Midbrain (tissue), 1 donor: ENCODE measurements around the gene RAD50.
"Not testable (repeated sequence)": the region's sequence is repeated elsewhere in the genome, so short reads cannot be mapped to it uniquely, and the experiment has no call there.

ENCODE experiments used
- DNase-seq: peaks from one replicate; lab custom pipeline; 2025; lab: John Stamatoyannopoulos, UW

Gene RAD50

GRCh38 chr5:132629230-132629944 lies 72.6 kb downstream of the RAD50 start:
- DNase-seq, result no peak

DNA sequence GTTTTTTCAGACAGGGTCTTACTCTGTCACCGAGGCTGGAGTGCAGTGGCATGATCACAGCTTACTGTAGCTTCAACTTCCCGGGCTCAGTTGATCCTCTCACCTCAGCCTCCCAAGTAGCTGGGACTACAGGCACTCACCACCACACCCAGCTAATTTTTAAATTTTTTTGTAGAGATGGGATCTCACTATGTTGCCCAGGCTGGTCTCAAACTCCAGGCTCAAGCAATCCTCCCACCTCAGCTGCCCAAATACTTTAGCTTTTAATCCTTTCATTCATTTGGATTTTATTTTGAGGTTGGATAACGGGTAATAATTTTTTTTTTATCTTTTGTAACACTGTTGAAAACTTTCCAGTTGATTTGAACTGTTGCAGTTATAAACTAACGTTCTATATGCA lies 76.8 kb downstream of the RAD50 start:
- DNase-seq, result not testable (repeated sequence)

- no peak for DNase-seq
Measured at GRCh38 chr5:132635873-132636272, 79.1 kb downstream of the RAD50 start.

DNA sequence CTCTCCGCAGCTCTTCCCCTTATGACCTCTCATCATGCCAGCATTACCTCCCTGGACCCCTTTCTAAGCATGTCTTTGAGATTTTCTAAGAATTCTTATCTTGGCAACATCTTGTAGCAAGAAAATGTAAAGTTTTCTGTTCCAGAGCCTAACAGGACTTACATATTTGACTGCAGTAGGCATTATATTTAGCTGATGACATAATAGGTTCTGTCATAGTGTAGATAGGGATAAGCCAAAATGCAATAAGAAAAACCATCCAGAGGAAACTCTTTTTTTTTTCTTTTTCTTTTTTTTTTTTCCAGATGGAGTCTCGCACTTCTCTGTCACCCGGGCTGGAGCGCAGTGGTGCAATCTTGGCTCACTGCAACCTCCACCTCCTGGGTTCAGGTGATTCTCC lies 80.5 kb downstream of the RAD50 start:
- no peak for DNase-seq

- no peak for DNase-seq
Measured at GRCh38 chr5:132639706-132640130, 82.9 kb downstream of the RAD50 start.

DNA sequence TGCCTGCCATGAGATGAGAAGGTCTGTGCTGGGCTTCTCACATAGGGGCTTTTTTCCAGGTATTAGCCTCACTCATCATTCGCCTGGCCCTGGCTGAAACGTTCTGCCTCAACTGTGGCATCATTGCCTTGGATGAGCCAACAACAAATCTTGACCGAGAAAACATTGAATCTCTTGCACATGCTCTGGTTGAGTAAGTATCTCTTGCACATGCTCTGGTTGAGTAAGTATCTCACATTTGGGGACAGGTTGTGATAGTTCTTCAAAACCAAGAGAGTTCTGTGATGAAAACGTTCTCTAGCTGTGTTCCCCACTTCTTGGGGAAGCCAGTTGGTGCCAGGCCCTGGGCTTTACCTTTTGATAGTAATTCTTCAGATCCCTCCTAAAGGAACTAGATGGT lies 83.8 kb downstream of the RAD50 start:
- DNase-seq, result no peak

DNA sequence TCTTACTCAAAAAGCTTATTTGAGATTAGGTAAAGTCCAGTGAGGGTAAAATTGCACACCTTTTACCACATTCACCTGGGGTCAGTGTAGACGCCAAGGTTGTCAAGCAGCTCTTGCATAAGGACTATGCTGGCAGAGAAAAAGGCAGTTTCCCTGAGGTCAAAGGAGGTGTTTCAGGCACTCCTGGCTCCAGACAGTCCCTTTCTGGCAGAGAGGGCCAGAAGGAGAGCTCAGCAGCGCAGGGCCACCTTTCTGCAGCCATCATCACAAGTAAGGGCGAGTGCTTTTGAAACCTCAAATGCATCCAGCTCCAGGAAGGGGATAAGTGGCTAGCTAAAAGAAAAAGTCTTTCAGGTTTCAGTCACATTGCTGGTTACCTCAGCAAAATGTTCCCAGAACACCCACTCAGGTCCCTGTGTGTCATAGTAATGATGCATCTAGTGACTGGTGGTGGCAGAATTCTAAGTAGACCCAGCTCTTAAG lies 84.5 kb downstream of the RAD50 start:
- DNase-seq, result no peak

GRCh38 chr5:132641841-132642240 lies 85.1 kb downstream of the RAD50 start:
- no peak for DNase-seq

- no peak for DNase-seq
Measured at GRCh38 chr5:132644177-132644576, 87.4 kb downstream of the RAD50 start.

- no peak for DNase-seq
Measured at GRCh38 chr5:132646583-132647266, 89.9 kb downstream of the RAD50 start.

DNA sequence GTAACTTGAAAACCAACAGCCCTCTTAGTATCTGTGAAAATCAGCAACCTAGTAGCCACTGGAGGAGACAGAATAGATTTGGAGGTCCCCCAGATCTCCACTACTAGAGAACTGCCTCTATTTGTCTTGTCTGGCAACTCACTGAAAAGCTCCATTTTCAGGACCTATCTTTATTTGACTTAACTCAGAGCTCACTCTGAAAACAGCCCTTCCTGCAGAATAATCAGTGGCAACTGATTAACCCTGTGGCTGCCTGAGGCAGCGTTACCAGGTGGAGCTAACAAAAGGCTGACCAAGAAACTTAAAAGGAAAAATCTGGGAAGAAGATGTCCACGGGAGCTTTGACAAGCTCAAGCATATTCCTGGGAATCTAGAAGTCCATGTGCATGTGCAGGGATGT lies 90.7 kb downstream of the RAD50 start:
- no peak for DNase-seq

DNA sequence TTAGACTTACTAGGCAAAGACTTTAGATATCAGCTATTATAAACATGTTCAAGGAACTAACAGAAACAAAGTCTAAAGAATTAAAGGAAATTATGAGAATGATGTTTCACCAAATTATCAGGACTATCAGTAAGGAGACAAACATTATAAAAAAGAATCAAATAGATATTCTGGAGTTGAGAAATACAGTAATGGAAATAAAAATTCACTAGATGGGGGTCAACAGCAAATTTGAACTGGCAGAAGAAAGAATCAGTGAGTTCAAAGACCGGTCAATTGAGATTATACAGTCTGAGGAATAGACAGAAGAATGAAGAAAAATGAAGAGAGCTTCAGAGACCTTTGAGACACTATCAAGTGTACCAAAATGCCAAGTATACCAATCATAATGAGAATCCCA lies 91.6 kb downstream of the RAD50 start:
- no peak for DNase-seq

DNA sequence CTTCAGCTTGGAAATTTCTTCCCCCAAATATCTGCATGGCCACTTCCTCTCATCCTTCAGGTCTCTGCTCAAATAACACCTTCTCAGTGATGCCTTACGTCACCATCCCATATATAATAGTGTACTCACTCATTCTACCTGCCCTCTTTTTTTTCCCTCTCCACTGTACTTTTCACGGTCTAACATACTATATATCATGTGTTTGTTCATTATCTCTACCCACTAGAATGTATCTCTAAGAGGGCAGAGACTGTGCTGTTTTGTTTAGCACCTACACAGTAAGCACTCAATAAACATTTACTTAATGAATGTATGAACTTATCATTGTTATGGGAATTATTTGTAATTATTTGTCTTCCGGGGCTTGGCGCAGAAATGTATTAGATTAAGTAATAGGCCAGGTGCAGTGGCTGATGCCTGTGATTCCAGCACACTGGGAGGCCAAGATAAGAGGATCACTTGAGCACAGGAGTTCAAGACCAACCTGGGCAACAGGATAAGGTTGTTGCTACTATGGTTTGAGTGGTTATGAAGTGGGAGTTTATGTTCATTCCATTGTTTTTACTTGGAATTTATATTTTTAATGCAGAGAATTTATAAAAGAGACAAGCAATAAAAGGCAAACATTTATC lies 95.2 kb downstream of the RAD50 start:
- no peak for DNase-seq

DNA sequence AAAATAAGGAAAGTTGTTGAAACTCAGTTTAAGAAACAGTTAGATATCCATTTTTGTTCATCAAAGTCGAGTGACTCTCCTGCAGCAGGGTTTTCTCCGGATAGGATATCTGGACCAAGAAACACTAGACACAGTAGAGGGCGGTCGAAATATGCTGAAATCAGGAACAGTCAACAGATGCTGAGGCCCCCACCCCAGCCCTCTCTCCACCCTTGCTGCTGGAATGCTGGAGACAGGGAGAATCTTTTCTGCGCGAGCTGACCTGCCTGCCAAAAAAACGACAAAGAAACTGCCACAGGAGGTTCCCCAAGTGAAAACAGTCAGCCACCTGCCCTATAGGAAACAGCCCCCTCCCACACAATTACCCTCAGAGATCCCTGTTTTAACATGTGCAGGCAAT lies 96.9 kb downstream of the RAD50 start:
- no peak for DNase-seq

GRCh38 chr5:132655821-132656773 lies 99.3 kb downstream of the RAD50 start:
- no peak for DNase-seq

DNA sequence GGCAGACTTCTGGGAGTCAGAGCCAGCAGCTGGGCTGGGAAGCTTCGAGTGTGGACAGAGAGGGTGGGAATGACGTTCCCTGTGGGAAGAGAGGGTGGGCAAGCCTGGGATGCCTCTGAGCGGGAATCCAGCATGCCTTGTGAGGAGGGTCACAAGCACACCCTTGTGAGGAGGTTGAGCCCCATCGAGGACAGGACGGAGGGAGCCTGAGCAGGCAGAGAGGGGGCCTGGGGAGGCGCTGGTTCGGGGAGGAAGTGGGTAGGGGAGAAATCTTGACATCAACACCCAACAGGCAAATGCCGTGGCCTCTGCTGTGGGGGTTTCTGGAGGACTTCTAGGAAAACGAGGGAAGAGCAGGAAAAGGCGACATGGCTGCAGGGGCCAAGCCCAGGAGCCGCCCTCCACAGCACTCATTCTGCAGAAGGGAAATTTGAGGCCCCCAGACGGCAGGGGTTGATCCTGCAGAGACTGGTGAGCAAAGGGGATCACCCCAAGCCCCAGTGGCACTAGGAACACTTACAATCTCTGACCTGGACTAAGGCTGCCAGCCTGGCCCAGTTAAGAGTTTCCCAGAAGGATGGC lies 100.1 kb downstream of the RAD50 start:
- DNase-seq, result no peak

- no peak for DNase-seq
Measured at GRCh38 chr5:132657676-132658380, 101.1 kb downstream of the RAD50 start, which contains the start of gene IL13. TSS of gene IL13 (plus strand) at chr5:132658173. CDS start at chr5:132658187, 14 bp downstream.

DNA sequence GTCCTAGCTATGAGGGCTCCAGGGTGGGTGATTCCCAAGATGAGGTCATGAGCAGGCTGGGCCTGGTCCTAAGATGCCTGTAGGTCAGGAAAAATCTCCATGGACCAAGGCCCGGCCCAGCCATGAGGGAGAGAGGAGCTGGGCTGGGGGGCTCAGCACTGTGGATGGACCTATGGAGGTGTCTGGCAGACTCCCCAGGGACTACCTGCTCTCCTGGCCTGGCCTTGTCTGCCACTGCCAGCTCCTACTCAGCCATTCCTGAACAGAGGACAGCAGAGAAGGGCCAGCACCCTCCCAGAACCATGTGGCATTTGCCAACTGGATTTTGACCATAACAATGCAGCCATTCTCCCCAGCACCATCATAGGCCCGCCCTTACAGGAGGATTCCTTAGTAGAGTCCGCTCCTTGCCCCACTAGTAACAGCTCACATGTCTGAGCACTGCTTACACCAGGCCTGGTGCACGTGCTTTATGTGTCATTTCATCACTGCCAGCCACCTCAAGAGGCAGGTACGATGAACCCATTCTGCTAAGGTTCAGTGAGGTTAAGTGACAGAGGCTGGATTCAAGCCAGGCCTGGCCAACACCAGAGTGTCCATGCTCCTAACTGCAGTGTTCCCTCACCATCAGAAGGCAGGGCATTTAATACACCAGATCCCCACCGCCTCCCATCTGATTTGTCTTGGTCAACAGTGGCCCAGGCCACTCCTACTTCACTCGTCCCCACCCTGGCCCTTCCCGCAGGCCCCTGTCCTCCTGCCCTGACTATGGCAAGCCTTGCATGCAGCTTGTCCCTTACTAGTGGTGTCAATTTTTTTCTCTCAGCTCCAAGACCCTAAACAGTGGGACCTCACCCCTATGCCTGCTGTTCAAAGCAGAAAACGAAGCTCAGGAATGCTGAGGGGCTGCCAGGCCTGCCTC lies 101.9 kb downstream of the RAD50 start:
- no peak for DNase-seq

GRCh38 chr5:132659598-132660493 lies 103.1 kb downstream of the RAD50 start:
- DNase-seq, result no peak
